NCI-H146 (cell line): ENCODE measurements around the gene ZNF763.
"Not testable (repeated sequence)": the region's sequence is repeated elsewhere in the genome, so short reads cannot be mapped to it uniquely, and the experiment has no call there.

ENCODE experiments used
- DNase-seq: peaks from one replicate; lab custom pipeline; 2025; lab: John Stamatoyannopoulos, UW

Gene ZNF763

GRCh38 chr19:11973019-11973810 lies 8.4 kb downstream of the ZNF763 start:
- no peak for DNase-seq

GRCh38 chr19:11978492-11979100 lies 13.8 kb downstream of the ZNF763 start:
- DNase-seq = no peak

- no peak for DNase-seq
Observed at GRCh38 chr19:11979527-11979926, 14.7 kb downstream of the ZNF763 start.

- DNase-seq = no peak
Observed at GRCh38 chr19:11982526-11982925, 17.7 kb downstream of the ZNF763 start.

- peak; percentile 83 for DNase-seq
Observed at GRCh38 chr19:11984986-11985385, 20.1 kb downstream of the ZNF763 start.

GRCh38 chr19:11986754-11987153 lies 21.9 kb downstream of the ZNF763 start:
- DNase-seq = no peak

GRCh38 chr19:11987405-11988281 lies 22.8 kb downstream of the ZNF763 start:
- peak; percentile 98 for DNase-seq

GRCh38 chr19:11989112-11989456 lies 24.2 kb downstream of the ZNF763 start:
- no peak for DNase-seq

GRCh38 chr19:11991921-11992320 lies 27.1 kb downstream of the ZNF763 start:
- DNase-seq = not testable (repeated sequence)

GRCh38 chr19:11995174-11995573 lies 30.3 kb downstream of the ZNF763 start:
- no peak for DNase-seq

GRCh38 chr19:12000152-12000981 lies 35.5 kb downstream of the ZNF763 start:
- no peak for DNase-seq

GRCh38 chr19:12015015-12015752 lies 50.3 kb downstream of the ZNF763 start:
- no peak for DNase-seq

- no peak for DNase-seq
Observed at GRCh38 chr19:12015753-12016116, 50.9 kb downstream of the ZNF763 start.
